ENCODE measurements around the gene LY6G5C.

The LY6G5C gene

GRCh38 chr6:31727034-31727716 lies 46.3 kb upstream of the LY6G5C start:
- DNase-seq (ENCODE audit: low spot score) = no peak
- CTCF ChIA-PET = no interaction called here

DNA sequence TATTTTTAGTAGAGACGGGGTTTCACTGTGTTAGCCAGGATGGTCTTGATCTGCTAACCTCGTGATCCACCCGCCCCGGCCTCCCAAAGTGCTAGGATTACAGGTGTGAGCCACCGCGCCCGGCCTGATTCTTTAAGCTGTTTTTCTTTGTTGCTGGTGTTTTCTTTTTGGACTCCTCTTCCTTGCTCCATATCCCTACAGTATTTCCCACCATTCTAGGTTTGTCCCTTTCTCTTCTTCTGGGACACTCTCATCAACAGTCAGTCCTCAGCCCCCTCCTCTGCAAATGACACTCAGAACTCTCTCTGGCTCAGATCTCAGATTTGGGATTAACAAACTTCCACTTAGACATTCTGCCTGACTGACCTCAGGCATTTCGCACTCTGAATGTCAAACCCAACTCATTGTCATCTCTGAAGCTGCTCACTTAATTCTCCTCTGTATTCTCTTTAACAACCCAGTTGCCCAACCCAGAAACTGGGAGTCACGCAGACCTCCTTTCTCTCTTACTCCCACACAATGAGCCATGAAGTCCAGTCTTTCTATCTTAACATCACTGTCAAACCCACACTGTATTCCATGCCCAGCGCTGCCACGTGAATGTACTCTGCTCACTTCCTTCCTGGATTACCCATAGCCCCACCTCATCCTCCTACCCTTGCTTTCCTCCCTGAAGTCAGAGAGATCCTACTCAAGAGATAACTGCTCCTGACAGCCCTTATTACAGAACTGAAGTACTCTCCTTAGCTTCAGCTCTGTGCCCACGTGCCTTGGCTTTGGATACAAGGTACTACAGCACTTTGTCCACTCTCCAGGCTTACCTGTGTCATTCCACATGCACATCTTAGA lies 44.9 kb upstream of the LY6G5C start:
- CTCF ChIA-PET = interaction anchor here (0.7 kb wide), 1 partner anchor 22 kb away, joined by 5 read pairs; no protein-coding TSS in a partner anchor
- POLR2A ChIA-PET (ENCODE audit: low non-redundant PET) = no interaction called here
- TF ChIP-seq, protein P1, sequence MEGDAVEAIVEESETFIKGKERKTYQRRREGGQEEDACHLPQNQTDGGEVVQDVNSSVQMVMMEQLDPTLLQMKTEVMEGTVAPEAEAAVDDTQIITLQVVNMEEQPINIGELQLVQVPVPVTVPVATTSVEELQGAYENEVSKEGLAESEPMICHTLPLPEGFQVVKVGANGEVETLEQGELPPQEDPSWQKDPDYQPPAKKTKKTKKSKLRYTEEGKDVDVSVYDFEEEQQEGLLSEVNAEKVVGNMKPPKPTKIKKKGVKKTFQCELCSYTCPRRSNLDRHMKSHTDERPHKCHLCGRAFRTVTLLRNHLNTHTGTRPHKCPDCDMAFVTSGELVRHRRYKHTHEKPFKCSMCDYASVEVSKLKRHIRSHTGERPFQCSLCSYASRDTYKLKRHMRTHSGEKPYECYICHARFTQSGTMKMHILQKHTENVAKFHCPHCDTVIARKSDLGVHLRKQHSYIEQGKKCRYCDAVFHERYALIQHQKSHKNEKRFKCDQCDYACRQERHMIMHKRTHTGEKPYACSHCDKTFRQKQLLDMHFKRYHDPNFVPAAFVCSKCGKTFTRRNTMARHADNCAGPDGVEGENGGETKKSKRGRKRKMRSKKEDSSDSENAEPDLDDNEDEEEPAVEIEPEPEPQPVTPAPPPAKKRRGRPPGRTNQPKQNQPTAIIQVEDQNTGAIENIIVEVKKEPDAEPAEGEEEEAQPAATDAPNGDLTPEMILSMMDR (conservative IDR thresholded peaks at IDR 0.05; ENCODE audit: low read depth) = no peak
- DNase-seq (ENCODE audit: low spot score) = no peak
- no peak overlapping the region for H3K27ac ChIP-seq

More at GRCh38 chr6:31727034-31727716, 46.3 kb upstream of the LY6G5C start:
- TF ChIP-seq, protein P1 (conservative IDR thresholded peaks at IDR 0.05; ENCODE audit: low read depth) = no peak
- H3K27ac ChIP-seq = peak overlapping the region; percentile 25
- POLR2A ChIA-PET (ENCODE audit: low non-redundant PET) = no interaction called here

DNA sequence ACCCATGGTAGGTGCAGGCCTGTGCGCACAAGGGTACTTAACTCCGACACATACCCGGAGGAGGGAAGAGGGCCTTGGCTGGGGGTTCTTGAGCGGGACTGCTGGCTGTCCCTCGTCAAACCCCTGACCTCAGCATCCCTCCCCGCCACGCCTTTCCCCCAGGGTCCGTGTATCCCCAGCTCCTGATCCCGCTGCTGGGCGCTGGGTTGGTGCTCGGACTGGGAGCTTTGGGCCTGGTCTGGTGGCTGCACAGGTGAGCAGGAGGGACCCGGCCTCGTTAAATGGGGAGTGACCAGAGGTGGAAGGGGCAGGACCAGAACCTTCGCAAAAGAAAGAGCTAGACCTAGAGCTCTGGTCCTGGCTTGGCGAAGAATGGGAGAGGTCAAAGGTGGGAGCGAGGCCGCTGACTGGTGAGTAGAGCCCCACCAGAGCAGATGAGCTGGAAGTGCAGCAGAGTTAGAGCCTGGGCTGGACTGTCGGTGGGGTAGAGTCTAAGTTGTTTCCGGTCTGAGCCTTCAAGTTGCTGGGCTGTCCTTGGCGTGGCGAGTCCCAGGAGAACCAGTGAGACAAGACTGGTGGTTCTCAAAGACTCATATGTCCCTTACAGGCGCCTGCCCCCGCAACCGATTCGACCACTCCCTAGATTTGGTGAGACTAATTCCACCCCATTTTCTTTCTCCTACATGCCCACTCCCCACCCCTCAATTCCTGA lies 43.3 kb upstream of the LY6G5C start:
- TF ChIP-seq, protein P1 (conservative IDR thresholded peaks at IDR 0.05; ENCODE audit: low read depth) = no peak
- POLR2A ChIA-PET (ENCODE audit: low non-redundant PET) = no interaction called here

GRCh38 chr6:31723245-31723979 lies 42.5 kb upstream of the LY6G5C start, which contains the start of gene MPIG6B:
TSS of gene MPIG6B (plus strand) at chr6:31723373. CDS start at chr6:31723384, 11 bp downstream.
- TF ChIP-seq, protein P1 (conservative IDR thresholded peaks at IDR 0.05; ENCODE audit: low read depth) = no peak
- H3K27ac ChIP-seq = no peak within 1 kb of the TSS
- ChIA-PET POLR2A (ENCODE audit: low non-redundant PET) (interaction anchor here (0.6 kb wide), 1 partner anchor 23 kb away, joined by 3 read pairs; no protein-coding TSS in a partner anchor), CTCF (interaction anchor here (0.6 to 1.0 kb wide), 2 partner anchors 20 to 57 kb away, joined by 4 read pairs; no protein-coding TSS in a partner anchor)
- DNase-seq (ENCODE audit: low spot score) = no peak

More for the DNA sequence above, 43.3 kb upstream of the LY6G5C start:
- H3K27ac ChIP-seq = no peak overlapping the region
- CTCF ChIA-PET = interaction anchor here (0.5 to 1.1 kb wide), 3 partner anchors 46 to 220 kb away, joined by 3 to 5 read pairs (median 3); no protein-coding TSS in a partner anchor
- no peak for DNase-seq (ENCODE audit: low spot score)

DNA sequence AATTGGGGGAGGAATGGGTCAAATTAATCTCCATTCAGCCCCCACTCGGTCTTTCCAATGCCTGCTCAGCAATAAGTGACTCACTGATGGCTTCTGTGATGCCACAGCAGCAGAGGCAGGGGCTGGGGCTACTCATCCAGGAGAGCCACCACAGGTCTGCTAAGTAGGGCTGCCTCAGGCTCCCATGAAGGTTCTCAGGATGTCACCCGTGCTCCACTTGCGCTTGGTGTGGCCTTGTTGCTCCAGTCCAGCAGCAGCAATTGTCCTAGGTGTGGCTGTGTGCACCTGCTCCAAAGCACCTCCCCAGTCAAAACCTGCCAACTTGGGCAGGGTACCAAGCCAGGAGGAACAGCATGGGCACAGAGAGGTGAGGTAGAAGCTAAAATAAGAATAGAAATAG lies 41.3 kb upstream of the LY6G5C start:
- DNase-seq (ENCODE audit: low spot score) = no peak
- POLR2A ChIA-PET (ENCODE audit: low non-redundant PET) = no interaction called here
- TF ChIP-seq, protein P1 (conservative IDR thresholded peaks at IDR 0.05; ENCODE audit: low read depth) = no peak
- CTCF ChIA-PET = interaction anchor here (0.9 to 1.5 kb wide), 3 partner anchors 10 to 48 kb away, joined by 3 to 5 read pairs (median 3); no protein-coding TSS in a partner anchor
- H3K27ac ChIP-seq = no peak overlapping the region
